Fibroblast of pulmonary artery (primary cell): ENCODE measurements around the gene RNF223.

Experiments used
- DNase-seq: peaks from one replicate; pipeline ENCODE4 v3.0.0-alpha.2; 2010; ENCODE audit warnings: low read depth
- H3K4me3 ChIP-seq: replicated peaks from 2 replicates; pipeline ENCODE4 v1.5.1; 2011; ENCODE audit warnings: low read depth, mild to moderate bottlenecking, control low read depth, low read length, moderate library complexity
- CTCF ChIP-seq: IDR thresholded peaks from 2 replicates; pipeline ENCODE4 v1.5.1; 2011; ENCODE audit warnings: mild to moderate bottlenecking, control low read depth, low read length, inconsistent platforms; ENCODE audit errors: missing control alignments

Gene RNF223

GRCh38 chr1:1094981-1095380, 20.9 kb upstream of the RNF223 start:
- no peak overlapping the region for H3K4me3 ChIP-seq
- no peak for TF ChIP-seq CTCF
- DNase-seq: no peak

GRCh38 chr1:1093610-1093943, 19.5 kb upstream of the RNF223 start:
- no peak overlapping the region for H3K4me3 ChIP-seq
- no peak for TF ChIP-seq CTCF
- DNase-seq: no peak

- no peak for TF ChIP-seq CTCF
- DNase-seq: no peak
- H3K4me3 ChIP-seq: no peak overlapping the region
Observed at GRCh38 chr1:1092894-1093609, 18.9 kb upstream of the RNF223 start.

GRCh38 chr1:1092149-1092855, 18.2 kb upstream of the RNF223 start:
- DNase-seq: no peak
- TF ChIP-seq CTCF: no peak
- H3K4me3 ChIP-seq: no peak overlapping the region

DNA sequence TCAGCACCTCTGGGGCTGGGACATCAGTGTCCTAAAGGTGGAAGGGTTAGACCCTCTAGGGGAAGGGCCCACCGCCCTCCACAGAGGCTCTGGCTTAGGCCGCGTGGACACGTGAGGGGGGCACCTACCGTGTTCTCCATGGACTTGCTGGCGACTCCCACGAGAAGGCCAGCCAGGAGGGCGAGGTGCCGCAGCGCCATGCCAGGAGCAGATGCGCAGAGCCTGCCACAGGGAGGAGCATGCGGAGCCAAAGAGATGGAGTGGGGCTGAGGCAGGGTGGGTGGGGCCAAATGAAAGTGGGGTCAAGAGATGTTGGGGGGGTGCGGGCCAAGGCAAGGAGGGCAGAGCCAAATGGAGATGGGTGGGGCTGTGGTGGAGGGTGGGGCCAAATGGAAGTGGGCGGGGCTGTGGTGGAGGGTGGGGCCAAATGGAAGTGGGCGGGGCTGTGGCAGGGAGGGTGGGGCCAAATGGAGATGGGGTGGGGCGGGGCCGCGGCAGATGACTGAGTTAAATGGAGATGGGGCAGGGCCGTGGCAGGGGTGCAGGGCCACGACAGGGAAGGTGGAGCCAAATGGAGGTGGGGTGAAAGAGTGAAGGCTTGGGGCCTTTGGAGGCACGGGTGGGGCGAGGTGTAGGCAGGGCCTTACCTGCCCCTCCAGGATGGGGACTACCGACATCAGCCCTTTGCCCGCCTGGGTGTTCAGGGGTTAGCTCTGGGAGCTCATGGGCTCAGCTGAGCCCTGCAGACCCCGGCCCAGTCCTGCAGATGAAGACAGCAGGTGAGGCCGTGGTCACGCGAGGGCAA, 17.4 kb upstream of the RNF223 start:
- no peak for TF ChIP-seq CTCF
- DNase-seq: no peak
- H3K4me3 ChIP-seq: no peak overlapping the region

- DNase-seq: no peak
- no peak for TF ChIP-seq CTCF
- H3K4me3 ChIP-seq: no peak overlapping the region
Observed at GRCh38 chr1:1090424-1091343, 16.6 kb upstream of the RNF223 start.
